DMS79 (cell line): ENCODE results near the gene NKAIN4.

Experiments used
- DNase-seq: peaks from one replicate; lab custom pipeline; 2025; lab: John Stamatoyannopoulos, UW

NKAIN4 gene

GRCh38 chr20:63218701-63219446, 35.4 kb downstream of the NKAIN4 start:
- DNase-seq, result no peak

- DNase-seq, result peak; percentile 64
Measured at GRCh38 chr20:63217706-63218105, 36.6 kb downstream of the NKAIN4 start.

- no peak for DNase-seq
Measured at GRCh38 chr20:63216849-63217471, 37.3 kb downstream of the NKAIN4 start.

GRCh38 chr20:63216041-63216848, 38.0 kb downstream of the NKAIN4 start, which contains the start of gene YTHDF1:
YTHDF1 (minus strand) TSS chr20:63216131; CDS start chr20:63215892, 239 bp downstream.
- DNase-seq, result peak; percentile 93

- DNase-seq, result no peak
Measured at GRCh38 chr20:63215101-63216040, 38.9 kb downstream of the NKAIN4 start.

GRCh38 chr20:63214514-63214913, 39.7 kb downstream of the NKAIN4 start:
- DNase-seq, result no peak

- no peak for DNase-seq
Measured at GRCh38 chr20:63212792-63213191, 41.5 kb downstream of the NKAIN4 start.

GRCh38 chr20:63212393-63212730, 41.9 kb downstream of the NKAIN4 start:
- DNase-seq, result no peak

- no peak for DNase-seq
Measured at GRCh38 chr20:63210011-63210605, 44.2 kb downstream of the NKAIN4 start.

GRCh38 chr20:63208346-63208909, 45.8 kb downstream of the NKAIN4 start:
- DNase-seq, result no peak

GRCh38 chr20:63206878-63207277, 47.4 kb downstream of the NKAIN4 start:
- no peak for DNase-seq

- no peak for DNase-seq
Measured at GRCh38 chr20:63205896-63206295, 48.4 kb downstream of the NKAIN4 start.

- no peak for DNase-seq
Measured at GRCh38 chr20:63204362-63204761, 49.9 kb downstream of the NKAIN4 start.

GRCh38 chr20:63202811-63203526, 51.3 kb downstream of the NKAIN4 start:
- DNase-seq, result no peak

GRCh38 chr20:63202021-63202420, 52.2 kb downstream of the NKAIN4 start:
- DNase-seq, result no peak

- no peak for DNase-seq
Measured at GRCh38 chr20:63198606-63199005, 55.7 kb downstream of the NKAIN4 start.

GRCh38 chr20:63196768-63197470, 57.3 kb downstream of the NKAIN4 start:
- no peak for DNase-seq

GRCh38 chr20:63194797-63195173, 59.5 kb downstream of the NKAIN4 start:
- DNase-seq, result no peak

GRCh38 chr20:63194007-63194796, 60.1 kb downstream of the NKAIN4 start:
- no peak for DNase-seq
